ENCODE measurements around the gene CSNK2A1.

The CSNK2A1 gene

DNA sequence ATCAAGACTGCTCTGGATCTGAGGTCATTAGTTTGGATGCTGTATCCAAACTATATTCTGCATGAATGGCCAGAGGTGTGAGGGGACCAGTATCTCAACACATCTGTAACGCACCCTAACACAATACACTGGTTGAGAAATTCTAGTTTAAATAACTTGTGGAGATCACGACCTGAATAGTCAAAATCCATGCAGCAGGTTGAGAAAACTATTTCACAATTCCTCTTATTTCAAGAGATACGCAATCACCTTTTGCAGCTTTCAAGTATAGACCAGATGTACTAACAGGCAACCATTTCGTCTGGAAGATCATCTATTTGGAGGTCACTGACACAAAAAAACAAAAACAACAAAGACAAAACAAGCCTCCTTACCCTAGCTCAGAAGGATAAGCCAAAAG, 11.1 kb downstream of the CSNK2A1 start:
- no peak for FAIRE-seq
- TF ChIP-seq, protein P1, sequence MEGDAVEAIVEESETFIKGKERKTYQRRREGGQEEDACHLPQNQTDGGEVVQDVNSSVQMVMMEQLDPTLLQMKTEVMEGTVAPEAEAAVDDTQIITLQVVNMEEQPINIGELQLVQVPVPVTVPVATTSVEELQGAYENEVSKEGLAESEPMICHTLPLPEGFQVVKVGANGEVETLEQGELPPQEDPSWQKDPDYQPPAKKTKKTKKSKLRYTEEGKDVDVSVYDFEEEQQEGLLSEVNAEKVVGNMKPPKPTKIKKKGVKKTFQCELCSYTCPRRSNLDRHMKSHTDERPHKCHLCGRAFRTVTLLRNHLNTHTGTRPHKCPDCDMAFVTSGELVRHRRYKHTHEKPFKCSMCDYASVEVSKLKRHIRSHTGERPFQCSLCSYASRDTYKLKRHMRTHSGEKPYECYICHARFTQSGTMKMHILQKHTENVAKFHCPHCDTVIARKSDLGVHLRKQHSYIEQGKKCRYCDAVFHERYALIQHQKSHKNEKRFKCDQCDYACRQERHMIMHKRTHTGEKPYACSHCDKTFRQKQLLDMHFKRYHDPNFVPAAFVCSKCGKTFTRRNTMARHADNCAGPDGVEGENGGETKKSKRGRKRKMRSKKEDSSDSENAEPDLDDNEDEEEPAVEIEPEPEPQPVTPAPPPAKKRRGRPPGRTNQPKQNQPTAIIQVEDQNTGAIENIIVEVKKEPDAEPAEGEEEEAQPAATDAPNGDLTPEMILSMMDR (IDR thresholded peaks at IDR 0.05; ENCODE audit: insufficient read depth, missing control alignments) = no peak
- DNase-seq (ENCODE audit: insufficient read length, low spot score) = no peak

DNA sequence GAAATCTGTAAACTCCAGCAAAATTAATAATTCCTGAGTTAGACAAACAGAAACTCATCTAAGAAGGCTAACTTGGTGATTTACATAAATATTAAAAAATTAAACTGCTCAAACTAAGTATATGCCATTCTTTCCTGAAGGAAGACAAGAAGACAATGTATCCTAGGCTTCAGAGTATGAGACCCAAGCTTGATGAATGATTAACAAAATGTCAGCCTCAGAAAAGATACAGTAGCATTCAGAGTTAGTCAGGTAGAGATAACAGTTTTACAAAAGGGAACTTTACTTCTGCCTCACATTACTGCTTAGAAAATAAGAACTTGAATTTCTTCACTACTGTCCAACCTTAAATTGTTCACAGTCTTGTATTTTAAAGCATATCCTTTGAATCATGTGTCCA, 12.0 kb downstream of the CSNK2A1 start:
- no peak for FAIRE-seq
- TF ChIP-seq, protein P1 (IDR thresholded peaks at IDR 0.05; ENCODE audit: insufficient read depth, missing control alignments) = no peak
- DNase-seq (ENCODE audit: insufficient read length, low spot score) = no peak

DNA sequence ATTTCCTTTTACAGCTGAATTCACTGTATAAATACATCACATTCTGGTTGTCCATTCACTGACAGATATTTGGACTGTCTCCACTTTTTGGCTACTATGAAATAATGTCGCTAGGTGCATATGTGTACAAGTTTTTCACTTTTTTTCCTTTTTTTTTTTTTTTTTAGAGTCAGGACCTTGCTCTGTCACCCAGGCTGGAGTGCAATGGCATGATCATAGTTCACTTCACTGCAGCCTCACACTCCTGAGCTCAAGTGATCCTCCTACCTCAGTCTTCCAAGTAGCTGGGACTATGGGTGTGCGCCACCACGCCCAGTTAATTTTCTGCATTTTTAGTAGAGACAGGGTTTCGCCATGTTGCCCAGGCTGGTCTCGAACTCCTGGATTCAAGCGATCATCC, 13.3 kb downstream of the CSNK2A1 start:
- no peak for FAIRE-seq
- TF ChIP-seq, protein P1 (IDR thresholded peaks at IDR 0.05; ENCODE audit: insufficient read depth, missing control alignments) = no peak
- no peak for DNase-seq (ENCODE audit: insufficient read length, low spot score)

DNA sequence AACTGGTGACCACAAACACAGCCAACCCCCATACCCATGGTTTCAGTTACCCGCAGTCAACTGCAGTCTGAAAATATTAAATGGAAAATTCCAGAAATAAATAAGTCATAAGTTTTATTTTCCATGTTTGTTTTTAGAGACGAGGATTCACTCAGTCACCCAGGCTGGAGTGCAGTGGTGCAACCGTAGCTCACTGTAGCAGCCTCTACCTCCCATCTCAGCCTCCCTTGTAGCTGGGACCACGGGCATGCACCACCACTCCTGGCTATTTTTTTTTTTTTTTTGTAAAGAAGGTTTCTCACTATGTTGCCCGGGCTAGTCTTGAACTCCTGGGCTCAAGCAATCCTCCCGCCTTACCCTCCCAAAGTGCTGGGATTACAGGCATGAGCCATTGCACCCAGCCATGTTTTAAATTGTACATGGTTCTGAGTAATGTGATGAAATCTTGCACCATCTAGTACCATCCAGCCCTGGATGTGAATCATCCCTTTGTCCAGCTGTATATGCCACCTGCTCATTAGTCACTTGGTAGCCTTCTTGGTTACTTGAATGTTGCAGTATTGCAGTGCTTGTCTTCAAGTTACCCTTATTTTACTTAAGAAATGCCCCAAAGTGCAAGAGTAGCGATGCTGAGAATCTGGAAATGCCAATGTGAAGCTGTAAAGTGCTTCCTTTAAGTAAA, 14.5 kb downstream of the CSNK2A1 start:
- TF ChIP-seq, protein P1 (IDR thresholded peaks at IDR 0.05; ENCODE audit: insufficient read depth, missing control alignments) = no peak
- DNase-seq (ENCODE audit: insufficient read length, low spot score) (no peak), FAIRE-seq (no peak)

DNA sequence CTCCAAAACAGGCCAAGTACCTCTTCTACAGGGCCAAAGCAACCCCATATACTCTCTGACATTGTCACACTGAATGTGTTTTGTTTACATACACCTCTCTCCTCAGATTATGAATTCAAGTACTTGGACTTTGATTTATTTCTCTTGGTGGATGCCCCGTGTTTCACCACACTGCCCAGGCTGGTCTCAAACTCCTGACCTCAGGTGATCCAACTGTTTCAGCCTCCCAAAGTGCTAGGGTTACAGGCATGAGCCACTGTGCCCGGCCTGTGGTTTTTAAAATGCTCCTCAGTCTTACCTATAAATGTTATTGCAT, 16.1 kb downstream of the CSNK2A1 start:
- TF ChIP-seq, protein P1 (IDR thresholded peaks at IDR 0.05; ENCODE audit: insufficient read depth, missing control alignments) = no peak
- FAIRE-seq (no peak), DNase-seq (ENCODE audit: insufficient read length, low spot score) (no peak)

DNA sequence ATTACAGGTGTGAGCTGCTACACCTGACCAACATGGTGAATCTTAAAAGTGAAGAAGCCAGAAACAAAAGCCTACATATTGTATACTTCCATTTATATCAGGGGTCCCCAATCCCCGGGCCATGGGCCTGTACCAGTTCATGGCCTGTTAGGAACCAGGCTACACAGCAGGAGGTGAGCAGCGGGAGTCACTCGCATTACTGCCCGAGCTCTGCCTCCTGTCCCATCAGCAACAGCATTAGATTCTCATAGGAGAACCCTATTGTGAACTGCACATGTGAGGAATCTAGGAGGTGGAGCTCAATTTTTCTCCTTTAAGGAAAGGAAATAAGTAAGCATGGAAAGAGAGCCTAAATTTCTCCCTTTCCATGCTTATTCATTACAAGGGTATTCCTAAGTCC, 21.7 kb downstream of the CSNK2A1 start:
- TF ChIP-seq, protein P1 (IDR thresholded peaks at IDR 0.05; ENCODE audit: insufficient read depth, missing control alignments) = no peak
- no peak for DNase-seq (ENCODE audit: insufficient read length, low spot score)
- no peak for FAIRE-seq

DNA sequence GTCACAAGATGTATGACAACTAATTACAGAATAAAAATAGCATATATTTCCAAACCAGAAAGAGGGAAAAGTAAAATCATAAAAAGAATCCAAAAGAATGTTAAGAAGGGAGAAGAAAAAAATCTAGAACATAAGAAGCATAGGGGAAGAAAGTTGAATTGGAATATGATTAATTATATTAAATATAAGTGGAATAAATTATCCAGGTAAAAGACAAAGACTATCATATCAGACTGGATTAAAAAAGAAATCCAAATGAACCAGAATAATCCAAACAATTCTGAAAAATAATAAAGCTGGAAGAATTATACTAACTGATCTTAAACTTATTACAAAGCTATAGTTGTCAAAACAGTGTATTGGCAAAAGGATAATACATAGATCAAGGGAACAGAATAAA, 23.6 kb downstream of the CSNK2A1 start:
- no peak for FAIRE-seq
- DNase-seq (ENCODE audit: insufficient read length, low spot score) = no peak
- TF ChIP-seq, protein P1 (IDR thresholded peaks at IDR 0.05; ENCODE audit: insufficient read depth, missing control alignments) = no peak

All from D721Med (cell line).